Keratinocyte (primary cell): ENCODE data around the gene TLL2. TPM values are rescaled to one million over a fixed set of nuclear protein-coding genes. Genes with fewer than 3 reads are reported as not detected.

Source experiments
- DNase-seq: peaks from one replicate; pipeline ENCODE4 v3.0.0-alpha.2; 2011; ENCODE audit warnings: low read depth, missing footprints, low spot score
- FAIRE-seq: peaks from 2 replicates; lab custom pipeline; 2011; peaks lifted over from hg19 to GRCh38; lab: Jason Lieb, UNC
- H2AFZ ChIP-seq: 2 replicates; pipeline ENCODE4 v1.6.0; 2012; ENCODE audit warnings: low read length, control low read depth, inconsistent platforms; ENCODE audit not compliant: control insufficient read depth
- H3K27ac ChIP-seq: 2 replicates; pipeline ENCODE4 v1.5.1; 2011; ENCODE audit warnings: low read length; ENCODE audit not compliant: control insufficient read depth, insufficient read depth
- H3K27me3 ChIP-seq: 3 replicates; pipeline ENCODE4 v1.6.0; 2011; ENCODE audit warnings: low read length; ENCODE audit not compliant: control insufficient read depth, insufficient read depth; ENCODE audit errors: extremely low read depth
- H3K36me3 ChIP-seq, 2 experiments: 2 replicates in 1 of 2; 3 replicates in 1 of 2; pipeline ENCODE4 v1.5.1; 2011; ENCODE audit warnings: low read length in 2 of 2, mild to moderate bottlenecking in 1 of 2; ENCODE audit not compliant: control insufficient read depth in 2 of 2, insufficient read depth in 2 of 2; ENCODE audit errors: extremely low read depth in 1 of 2
- H3K4me1 ChIP-seq: 3 replicates; pipeline ENCODE4 v1.5.1; 2011; ENCODE audit warnings: low read length; ENCODE audit not compliant: control insufficient read depth, insufficient read depth; ENCODE audit errors: extremely low read depth
- H3K4me2 ChIP-seq: 3 replicates; pipeline ENCODE4 v1.6.0; 2011; ENCODE audit warnings: low read depth, low read length; ENCODE audit not compliant: control insufficient read depth, insufficient read depth; ENCODE audit errors: extremely low read depth
- H3K4me3 ChIP-seq, 3 experiments: fragments of 200-600 bp in 1 of 3; sonication (generic) in 1 of 3; 2 replicates in 2 of 3; 3 replicates in 1 of 3; pipeline ENCODE4 v1.5.1; 2011 to 2016; ENCODE audit warnings: low read length in 3 of 3, mild to moderate bottlenecking in 3 of 3, control low read depth in 2 of 3, inconsistent platforms in 1 of 3, low read depth in 1 of 3, mixed read lengths in 1 of 3, mixed run types in 1 of 3, moderate library complexity in 1 of 3; ENCODE audit not compliant: control insufficient read depth in 2 of 3, insufficient read depth in 2 of 3; ENCODE audit errors: extremely low read depth in 1 of 3
- H3K79me2 ChIP-seq: 2 replicates; pipeline ENCODE4 v1.6.0; 2012; ENCODE audit warnings: low read length; ENCODE audit not compliant: control insufficient read depth, insufficient read depth
- H3K9ac ChIP-seq: 3 replicates; pipeline ENCODE4 v1.6.0; 2011; ENCODE audit warnings: low read length; ENCODE audit not compliant: control insufficient read depth, insufficient read depth; ENCODE audit errors: extremely low read depth
- H3K9me1 ChIP-seq: 3 replicates; pipeline ENCODE4 v1.6.0; 2011; ENCODE audit warnings: low read length; ENCODE audit not compliant: control insufficient read depth, insufficient read depth; ENCODE audit errors: extremely low read depth
- H3K9me3 ChIP-seq: 2 replicates; pipeline ENCODE4 v1.5.1; 2012; ENCODE audit warnings: low read depth, low read length; ENCODE audit not compliant: control insufficient read depth
- H4K20me1 ChIP-seq: 3 replicates; pipeline ENCODE4 v1.6.0; 2011; ENCODE audit warnings: low read length; ENCODE audit not compliant: control insufficient read depth, insufficient read depth; ENCODE audit errors: extremely low read depth
- CTCF ChIP-seq, 3 experiments: IDR thresholded peaks in 1 of 3; conservative IDR thresholded peaks in 1 of 3; optimal IDR thresholded peaks in 1 of 3; 2 replicates in 2 of 3; 3 replicates in 1 of 3; pipeline versions ENCODE3 to v1.5.1; 2011; ENCODE audit warnings: low read length in 3 of 3, mild to moderate bottlenecking in 3 of 3, moderate library complexity in 2 of 3, control low read depth in 1 of 3, inconsistent platforms in 1 of 3; ENCODE audit not compliant: insufficient read depth in 2 of 3; ENCODE audit errors: extremely low read depth in 1 of 3
- EZH2 ChIP-seq: IDR thresholded peaks from one replicate; pipeline ENCODE4 v1.6.1; 2012; ENCODE audit warnings: inconsistent platforms, mild to moderate bottlenecking, low read length, moderate library complexity
- dilution Hi-C: fragments of 300-500 bp; cut with MboI; formaldehyde crosslinking; loops from one replicate; pipeline ENCODE4 v1.7.0; 2020; ENCODE audit warnings: low sequenced_read_pairs; ENCODE audit not compliant: extremely low pct_ligation_motif_present
- polyA plus RNA-seq, 5 experiments: library from polyadenylated mRNA; depleted of rRNA in 3 of 5; stranded (reverse) in 3 of 5; stranded (forward) in 1 of 5; unstranded in 1 of 5; fragments of >200 nt; gene quantifications; 1 replicate in 1 of 5; 2 replicates in 3 of 5; 3 replicates in 1 of 5; pipeline versions ENCODE4 v1.2.1 to v1.2.3, GENCODE V29; 2011 to 2012; ENCODE audit warnings: missing spikeins in 2 of 5, low read depth in 1 of 5, low replicate concordance in 1 of 5

The TLL2 gene
- polyA plus RNA-seq, 1 donor (not counting 4 experiments of a cell fraction or from before 2014, with no cell fraction given), result 0.83 TPM

- Histone ChIP-seq H3K79me2 (no peaks in the 10 kb centered on the region), H4K20me1 (no peaks in the 10 kb centered on the region), H2AFZ (no peak overlapping the region), H3K36me3 (no peaks in the 10 kb centered on the region), H3K9ac (no peak overlapping the region), H3K4me1 (no peaks in the 10 kb centered on the region), H3K27me3 (no peaks in the 10 kb centered on the region), H3K9me3 (no peaks in the 10 kb centered on the region), H3K27ac (no peak overlapping the region), H3K4me2 (no peak overlapping the region), H3K4me3 (no peak overlapping the region), H3K9me1 (no peaks in the 10 kb centered on the region)
- FAIRE-seq (no peak), DNase-seq (no peak)
- dilution Hi-C loops, result no loop called here
- TF ChIP-seq CTCF (optimal IDR thresholded peaks at IDR 0.05 in 1 of 3, IDR thresholded peaks at IDR 0.05 in 1 of 3, conservative IDR thresholded peaks at IDR 0.05 in 1 of 3; ENCODE audit: extremely low read depth in 1 of 3, insufficient read depth in 2 of 3, low read length in 3 of 3) (no peak), EZH2 (no peak)
These were observed 95.1 kb downstream of the TLL2 start for GRCh38 chr10:96418582-96418981.

- Histone ChIP-seq H3K4me1 (no peaks in the 10 kb centered on the region), H3K79me2 (no peaks in the 10 kb centered on the region), H3K4me2 (no peak overlapping the region), H3K27me3 (peaks cover 8% of the 10 kb centered on the region), H3K4me3 (no peak overlapping the region), H3K9me3 (no peaks in the 10 kb centered on the region), H3K9ac (no peak overlapping the region), H3K36me3 (no peaks in the 10 kb centered on the region), H4K20me1 (no peaks in the 10 kb centered on the region), H3K27ac (no peak overlapping the region), H2AFZ (no peak overlapping the region), H3K9me1 (no peaks in the 10 kb centered on the region)
- FAIRE-seq (no peak), DNase-seq (no peak)
- dilution Hi-C loops, result no loop called here
- TF ChIP-seq CTCF (optimal IDR thresholded peaks at IDR 0.05 in 1 of 3, IDR thresholded peaks at IDR 0.05 in 1 of 3, conservative IDR thresholded peaks at IDR 0.05 in 1 of 3; ENCODE audit: extremely low read depth in 1 of 3, insufficient read depth in 2 of 3, low read length in 3 of 3), result no peak
These were observed 96.3 kb downstream of the TLL2 start for GRCh38 chr10:96417441-96417840.
